Activated CD8-positive, alpha-beta memory T cell treated with anti-CD3 and anti-CD28 coated beads for 48 hours (primary cell): ENCODE data around the gene MSMP.

ENCODE experiments used
- DNase-seq, 3 experiments: peaks; one replicate each; pipeline ENCODE4 v3.0.0-alpha.2; 2020; ENCODE audit warnings: low read depth in 2 of 3, low spot score in 2 of 3

MSMP gene

DNA sequence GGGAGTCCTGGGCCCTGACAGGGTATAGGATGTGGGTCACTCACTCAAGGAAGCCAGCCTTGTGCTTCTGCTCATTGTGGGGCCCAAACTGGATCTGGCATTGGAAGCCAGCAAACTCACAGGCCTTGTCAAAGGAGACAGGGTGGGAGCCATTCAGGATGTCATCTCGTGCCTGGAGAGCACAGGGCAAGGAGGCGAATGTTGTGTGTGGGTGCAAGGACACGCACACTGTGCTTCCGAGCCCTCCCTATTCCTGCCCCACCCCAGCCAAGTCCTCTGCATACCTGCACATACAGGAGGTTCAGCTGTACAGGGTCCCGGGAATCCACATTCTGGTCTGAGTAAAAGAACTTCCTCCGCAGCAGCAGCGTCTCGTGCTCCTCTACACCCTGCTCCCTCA, 30.2 kb downstream of the MSMP start:
- no peak for DNase-seq

DNA sequence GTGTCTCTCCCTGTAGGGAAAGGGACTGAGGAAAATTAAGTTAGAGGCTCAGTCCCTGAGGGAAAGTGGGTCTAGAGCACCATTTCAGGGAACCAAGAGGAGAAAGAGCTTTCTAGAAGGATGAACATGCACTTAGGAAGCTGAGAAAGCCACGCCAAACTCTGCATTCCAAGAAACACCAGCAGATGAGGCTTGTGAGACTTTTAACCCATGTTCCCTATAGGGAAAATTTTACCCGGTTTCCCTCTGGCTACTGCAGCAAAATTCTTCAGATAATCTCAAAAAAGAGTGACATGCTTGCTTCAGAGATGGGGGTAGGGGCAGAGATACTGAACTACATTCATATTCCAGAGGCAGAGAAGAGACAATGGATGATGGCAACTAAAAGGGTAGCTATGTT, 30.6 kb downstream of the MSMP start:
- DNase-seq, result no peak

DNA sequence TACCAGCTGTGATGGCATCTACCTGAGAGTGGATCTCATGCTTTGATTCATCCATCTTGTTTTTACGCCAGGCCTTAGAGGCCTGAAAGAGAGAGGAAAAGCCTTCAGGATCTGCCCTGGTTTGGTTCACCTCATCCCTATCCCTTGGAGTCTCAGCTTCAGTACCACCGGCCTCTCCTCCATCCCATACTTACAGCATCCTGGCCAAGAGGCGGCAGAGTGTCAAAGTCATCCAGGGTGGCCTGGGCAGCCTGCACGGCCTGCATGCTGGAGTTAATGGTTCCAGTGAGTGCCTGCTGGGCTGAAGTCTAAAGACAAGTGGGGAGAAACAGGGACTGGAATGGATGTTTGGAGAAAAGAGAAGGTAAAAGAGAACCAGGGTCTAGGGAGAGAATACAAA, 34.5 kb downstream of the MSMP start:
- no peak for DNase-seq

DNA sequence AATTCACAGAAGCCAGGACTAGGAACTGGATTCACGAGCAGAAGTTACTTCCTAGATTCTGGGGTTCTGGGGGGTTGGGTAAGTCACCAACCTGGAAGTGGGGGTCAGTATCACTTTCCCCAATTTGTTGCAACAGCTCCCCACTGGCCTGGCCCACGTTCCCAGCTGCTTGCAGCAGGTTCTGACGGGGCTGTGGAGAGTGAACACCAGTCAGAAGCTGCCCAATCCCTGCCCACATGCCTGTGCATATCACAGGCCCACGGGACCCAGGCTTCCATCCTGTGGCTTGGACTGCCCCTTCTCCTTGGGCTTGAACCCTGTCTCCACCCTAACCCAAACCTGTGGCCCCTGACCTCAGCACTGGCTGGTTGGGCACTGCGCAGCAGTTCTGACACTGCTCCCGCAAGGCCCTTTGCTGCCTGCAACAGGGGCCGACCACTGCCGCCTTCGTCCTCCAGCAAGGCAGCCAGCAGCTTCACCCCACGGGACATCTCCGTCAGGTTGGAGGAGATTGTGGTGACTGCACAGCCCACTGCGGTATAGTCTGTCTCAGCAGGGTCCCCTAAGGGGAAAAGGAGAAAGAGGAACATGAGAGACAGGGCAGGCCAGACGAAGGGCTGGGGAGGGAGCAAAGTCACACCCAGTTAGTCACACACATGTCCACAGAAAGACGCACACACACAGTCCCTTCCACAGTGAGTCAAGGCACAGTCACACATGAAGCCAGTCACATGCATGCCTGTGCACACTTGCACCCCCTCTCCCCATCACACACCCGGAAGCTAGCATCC, 35.2 kb downstream of the MSMP start:
- no peak for DNase-seq

DNA sequence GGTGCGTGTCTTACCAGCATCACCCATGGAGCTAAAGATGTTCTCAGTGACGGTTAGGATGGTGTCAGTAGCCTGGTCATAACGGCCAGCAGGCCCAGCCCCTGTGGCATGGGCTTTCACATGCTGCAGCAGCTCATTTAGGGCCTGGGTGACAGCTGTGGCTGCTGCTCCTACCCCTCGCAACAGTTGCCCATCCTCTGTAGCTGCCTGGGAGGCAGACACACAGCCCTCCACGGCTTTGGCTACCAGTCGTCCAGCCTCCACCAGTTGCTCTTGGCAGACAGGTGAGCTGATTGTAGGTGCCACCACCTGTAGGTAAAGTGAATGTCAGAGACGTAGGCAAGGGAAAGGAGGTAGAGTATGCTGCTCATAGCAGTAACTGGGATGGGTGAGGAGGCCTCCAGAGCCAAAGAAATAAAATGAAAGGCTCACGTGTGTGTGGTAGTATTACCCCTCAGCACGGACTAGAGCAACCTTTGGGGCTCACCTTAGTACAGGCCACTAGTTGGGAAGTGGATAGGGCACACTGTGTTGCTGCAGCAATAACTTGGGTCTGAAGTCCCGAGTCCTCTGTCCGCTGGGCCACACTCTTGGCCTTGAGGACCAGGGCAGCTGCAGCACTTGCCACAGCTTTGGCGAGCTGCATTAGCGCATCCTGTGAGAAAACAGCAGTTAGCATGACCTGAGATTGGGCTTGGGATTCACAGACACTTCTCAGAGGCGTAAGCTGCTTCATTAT, 36.8 kb downstream of the MSMP start:
- no peak for DNase-seq

DNA sequence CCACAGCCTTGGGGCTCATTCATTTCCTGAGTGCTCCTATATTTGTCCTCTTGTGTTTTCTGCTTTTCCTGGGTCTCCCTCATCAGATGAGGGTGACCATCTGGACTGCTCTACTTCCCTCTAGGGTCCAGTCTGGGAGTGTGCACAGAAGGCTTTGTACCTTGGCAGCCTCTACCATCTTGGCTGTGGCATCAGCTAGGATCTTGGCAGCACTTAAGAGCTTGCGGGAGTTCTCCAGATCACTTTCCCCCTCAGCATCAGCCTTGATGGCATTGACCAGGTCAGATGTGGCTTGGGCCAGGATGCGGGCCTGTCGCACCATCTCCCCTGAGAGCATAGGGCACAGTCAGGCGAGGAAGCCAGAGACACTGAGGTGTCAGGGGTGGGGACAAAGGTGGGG, 37.8 kb downstream of the MSMP start:
- DNase-seq, result no peak

DNA sequence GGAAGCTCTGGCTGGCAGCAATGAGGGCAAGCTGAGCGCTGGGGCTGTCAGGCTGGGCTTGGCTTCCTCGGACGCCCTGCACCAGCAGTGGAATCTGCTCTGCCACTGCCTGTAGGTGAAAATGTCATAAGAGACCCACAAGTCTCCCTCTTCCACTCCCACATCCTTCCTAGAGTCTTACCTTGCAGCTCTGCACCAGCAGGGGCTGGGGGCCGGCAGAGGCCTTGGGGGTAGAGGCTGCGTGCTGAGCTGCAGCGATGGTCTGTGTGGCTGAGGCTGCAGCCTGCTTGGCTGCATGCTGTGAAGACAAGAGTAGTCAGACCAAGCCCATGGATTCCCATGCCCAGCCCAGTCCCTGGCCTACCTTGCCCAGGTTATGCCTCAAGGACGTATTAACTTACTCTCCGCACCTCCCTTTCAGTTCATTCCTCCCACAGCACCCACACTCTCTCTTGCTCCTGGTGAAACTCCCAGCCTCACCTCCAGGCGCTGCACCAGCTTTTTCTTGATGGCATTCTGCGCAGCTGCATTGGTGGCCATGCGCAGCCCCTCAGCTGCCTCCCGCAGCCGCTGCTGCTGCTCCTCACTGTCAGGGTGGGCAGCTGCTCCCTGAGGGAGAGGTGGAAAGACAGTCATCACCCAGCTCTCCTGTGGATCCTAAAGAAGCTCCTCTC, 39.4 kb downstream of the MSMP start:
- no peak for DNase-seq

DNA sequence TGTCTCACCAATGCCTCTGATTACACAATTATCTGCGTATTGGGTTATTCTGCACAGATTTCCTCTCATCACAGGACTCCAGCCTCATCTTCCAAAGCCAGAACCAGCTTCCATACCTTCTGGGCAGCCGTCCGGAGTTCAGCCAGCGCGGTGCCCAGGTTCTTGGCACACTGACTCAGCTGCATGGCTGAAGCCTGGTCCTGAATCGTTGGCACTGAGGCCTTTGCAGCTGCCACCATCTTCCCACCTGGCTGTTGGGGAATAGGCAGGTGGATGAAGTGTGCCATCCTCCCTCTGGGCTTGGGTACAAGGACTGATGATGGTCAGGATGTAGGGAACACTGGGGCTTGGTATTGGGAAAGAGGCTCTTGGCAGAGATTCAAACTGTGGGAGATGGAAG, 40.0 kb downstream of the MSMP start:
- no peak for DNase-seq

DNA sequence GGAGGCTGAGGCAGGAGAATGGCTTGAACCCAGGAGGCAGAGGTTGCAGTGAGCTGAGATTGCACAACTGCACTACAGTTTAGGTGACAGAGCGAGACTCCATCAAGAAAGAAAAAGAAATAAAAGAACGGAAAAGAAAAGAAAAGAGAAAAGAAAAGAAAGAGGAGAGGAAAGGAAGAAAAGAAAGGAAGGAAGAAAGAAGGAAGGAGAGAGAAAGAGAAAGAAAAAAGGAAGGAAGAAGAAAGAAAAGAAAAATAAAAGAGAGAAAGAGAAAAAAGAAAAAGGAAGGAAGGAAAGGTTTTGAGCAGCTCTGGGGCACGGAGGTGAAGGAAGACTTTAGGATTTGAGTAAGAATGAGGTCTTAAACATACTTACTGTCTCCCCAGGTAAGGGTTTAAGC, 40.5 kb downstream of the MSMP start:
- no peak for DNase-seq

DNA sequence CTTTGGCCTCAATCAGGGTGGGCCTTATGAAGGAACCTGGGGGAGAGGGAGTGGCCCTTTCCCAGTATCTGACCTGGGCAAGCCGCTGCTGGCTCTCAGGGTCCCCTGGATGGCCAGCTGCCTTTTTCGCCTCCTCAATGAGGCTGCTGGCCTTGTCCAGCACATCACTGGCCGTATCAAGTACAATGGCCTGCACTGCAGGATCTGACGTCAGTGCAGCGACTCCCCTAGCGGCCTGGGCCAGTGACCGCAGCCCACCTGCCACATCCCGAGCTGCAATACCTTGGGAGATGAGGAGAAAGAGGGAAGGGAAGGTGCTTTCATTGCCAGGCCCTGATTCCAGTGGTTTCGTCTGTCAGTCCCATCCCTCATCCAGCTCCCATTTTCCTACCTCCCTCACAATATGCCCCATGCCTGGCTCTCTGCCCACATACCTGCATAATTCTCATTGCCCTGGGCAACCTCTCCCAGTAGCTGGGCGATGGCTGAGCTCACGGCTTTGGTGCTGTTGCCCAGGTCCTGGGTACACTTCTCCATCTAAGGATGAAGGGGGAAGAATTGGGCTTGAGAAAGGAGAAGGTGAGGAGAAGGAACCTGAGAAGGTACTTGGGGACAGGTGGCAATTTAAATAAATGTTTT, 41.2 kb downstream of the MSMP start:
- no peak for DNase-seq

DNA sequence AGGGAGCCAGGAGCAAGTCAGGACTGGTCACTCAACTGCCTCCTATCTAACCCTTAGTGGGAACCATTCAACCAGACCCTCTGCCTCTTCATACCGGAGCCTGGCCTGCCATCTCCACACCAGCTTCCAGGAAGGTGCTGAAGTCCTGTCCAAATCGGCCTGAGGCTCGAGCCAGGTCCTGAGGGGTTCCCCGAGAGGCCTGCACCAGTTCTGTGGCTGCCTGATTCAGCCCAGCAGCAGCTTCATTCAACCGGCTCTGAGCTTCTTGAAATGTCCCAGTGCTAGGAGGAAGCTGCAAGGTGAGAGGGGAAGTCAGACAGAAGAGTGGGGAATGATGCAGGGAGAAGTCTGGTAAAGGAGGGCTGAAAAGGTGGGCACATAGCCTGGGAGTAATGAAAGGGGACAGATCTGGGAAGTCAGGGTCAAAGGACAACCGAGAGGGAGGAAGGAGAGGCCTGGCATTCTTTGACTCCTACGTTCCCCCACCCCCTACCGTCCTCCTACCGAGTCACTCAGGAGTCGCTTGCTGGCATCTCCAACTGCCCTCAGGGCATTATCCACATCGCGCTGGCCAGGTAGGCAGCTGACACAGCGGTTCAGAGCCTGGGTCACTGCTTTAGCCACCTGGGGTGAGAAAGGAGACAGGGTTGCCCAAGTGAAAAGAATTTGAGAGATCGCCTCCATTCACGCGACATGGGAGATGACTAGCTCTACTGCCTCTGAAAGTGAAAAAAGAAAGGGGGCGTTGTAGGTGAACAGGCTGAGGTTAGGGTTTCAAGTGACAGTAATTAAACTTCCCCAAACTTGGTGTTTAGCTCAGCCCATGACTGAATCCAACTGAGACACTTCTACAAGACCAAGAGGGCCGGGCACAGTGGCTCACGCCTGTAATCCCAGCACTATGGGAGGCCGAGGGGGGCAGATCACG, 42.3 kb downstream of the MSMP start:
- DNase-seq, result no peak

DNA sequence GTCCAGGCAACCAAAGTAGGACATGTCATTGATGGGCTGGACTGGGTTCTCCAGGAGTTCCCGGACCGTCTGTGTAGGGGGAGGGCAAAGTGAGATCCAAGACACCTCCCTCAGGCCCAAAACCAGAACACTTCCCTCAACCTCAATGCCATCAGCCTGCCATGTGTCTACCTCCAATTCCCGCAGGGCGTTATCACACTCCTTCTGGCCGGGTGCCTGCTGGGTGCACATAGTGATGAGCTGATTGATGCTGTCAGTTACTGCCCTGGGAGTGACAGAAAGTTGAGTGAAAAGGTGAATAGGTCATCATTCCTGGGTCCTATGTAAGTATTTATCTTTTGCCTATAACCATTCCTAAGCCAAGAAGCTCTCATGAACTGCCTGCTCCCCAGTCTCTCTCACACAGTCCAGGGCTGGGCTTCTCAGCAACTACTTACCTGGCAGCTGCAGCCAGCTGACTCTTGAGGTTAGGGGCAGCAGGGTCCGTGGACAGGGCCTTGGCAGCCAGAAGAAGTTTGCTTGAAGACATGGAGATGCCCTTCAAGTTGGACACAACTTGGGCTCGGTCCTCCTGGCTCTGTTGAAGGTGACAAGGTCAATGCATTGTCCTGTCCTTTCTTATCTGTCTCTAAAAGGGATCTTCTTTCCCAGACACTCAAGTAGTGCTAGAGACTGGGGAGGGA, 43.1 kb downstream of the MSMP start:
- DNase-seq, result no peak

DNA sequence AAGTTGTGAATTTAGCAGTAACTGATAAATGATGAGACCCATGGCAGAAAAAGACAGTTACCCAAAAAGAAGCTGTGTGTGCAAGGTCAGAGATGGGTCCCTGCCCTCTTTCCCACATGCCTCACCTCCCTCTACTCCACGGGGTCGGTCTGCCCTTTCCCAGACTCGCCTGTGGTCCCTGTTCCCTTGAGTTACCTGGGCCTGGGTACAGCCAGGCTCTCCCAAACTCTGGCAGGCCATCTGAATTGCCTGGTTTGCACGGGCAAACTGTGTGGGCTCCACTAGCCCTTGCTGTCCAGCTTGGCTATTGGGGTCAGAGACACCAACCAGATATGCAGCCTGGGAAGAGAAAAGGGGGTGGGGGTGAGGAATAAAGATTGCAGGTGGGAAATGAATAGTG, 45.9 kb downstream of the MSMP start:
- DNase-seq, result no peak

DNA sequence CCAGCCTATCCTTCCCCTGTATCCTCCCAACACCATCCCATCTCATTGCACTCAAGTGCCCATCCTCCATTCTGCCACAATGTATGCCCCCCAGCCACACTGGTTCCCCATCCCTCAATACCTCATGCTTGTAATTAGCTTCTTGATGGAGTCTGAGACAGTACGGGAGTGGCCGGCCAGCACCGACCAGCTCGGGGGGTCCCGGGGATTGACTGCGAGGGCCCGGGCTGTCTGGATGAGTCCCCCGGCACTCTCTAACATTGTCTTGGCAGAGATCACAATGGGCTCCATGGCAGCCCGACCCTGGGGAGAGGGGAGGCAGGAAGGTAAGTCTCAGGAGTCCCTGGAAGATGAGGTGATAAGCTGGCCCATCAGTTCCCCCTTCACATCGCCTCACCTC, 47.1 kb downstream of the MSMP start:
- no peak for DNase-seq

DNA sequence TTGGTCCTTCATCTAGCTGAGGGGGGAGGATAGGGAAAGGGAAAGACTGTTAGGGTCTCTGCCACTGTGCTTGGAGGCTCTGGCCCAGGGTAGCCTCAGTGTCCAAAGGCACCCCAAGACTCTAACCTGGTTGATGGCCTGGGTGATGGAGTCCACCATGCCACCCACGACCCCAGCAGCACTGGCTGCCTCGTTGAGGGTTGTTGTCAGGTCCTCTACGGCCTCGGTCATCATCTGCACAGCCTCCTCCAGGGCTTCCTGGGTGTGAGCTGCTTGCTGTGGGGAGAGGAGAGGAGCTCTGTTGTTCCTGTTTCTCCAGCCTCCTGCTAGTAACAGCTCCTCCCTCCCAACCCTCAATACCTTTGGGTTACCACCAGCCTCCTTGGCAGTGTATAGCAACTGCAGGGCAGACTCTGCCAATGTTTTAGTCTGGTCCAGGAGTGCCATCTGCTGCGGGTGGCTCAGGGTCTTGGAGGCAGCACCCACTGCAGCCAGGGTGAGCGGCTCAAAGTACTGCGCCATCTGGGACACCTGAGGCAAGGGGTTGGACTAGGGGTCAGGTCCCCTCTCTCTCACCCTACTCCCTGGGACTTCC, 48.1 kb downstream of the MSMP start:
- DNase-seq, result no peak

DNA sequence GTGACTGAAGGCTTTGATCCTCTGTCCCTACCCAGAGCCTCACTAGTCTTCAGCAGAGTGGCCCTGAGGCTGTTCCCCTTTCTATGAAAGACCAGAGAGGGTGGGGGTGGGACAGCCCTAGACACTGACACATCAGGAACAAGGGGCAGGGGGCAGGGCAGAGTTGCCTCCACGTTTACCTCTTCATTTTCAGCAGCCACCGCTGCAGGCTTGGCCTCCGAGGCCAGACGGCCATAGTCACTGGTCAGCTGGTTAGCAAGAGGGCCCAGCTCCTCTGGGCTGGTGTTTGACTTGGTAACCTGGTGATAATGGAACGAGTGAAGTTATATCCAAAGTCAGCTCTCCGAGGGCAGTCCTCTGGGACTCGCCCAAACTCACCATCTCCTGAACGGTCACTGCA, 48.7 kb downstream of the MSMP start:
- no peak for DNase-seq

DNA sequence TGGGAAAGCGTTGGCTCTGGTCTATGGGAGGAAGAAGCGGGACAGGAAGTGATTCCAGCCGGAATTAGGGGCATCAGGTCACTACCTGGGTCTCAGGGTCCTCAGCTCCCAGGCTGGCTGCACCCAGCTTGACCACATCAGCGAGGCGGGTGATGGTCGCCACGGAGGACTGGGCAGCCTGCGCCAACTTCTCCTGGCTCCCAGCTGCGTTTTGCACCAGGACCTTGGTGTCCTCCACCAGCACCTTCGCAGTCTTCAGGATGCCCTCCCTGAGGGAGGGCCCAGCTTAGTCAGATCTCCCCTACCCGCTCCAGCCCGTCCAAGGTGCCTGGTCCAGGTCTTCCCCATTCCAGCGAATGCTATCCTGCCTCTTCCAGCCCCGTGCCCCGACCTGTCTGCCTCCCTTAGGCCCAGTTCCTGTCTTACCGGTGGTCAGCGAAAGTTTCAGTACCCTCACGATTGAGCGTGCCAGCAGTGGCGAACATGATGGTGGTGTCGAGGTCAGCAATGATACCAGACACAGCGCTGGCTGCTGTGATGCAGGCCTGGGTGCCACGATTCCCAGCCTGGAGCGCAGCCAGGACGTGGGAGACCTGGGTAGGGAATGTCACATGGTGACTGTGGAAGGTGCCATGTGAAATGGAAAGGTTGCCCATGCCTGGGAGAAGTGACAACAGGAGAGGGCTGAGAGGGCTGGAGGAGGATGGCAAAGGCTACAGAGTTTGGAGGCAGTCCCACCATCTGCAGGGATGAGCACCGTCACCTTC, 50.0 kb downstream of the MSMP start:
- no peak for DNase-seq
